Mesodermal cell (in vitro differentiated cells): ENCODE data around the gene CIP2A. TPM values are rescaled to one million over a fixed set of nuclear protein-coding genes. Genes with fewer than 3 reads are reported as not detected.
A peak's percentile ranks its signal among the peaks of the same experiment; 100 is the strongest.
"Not testable (repeated sequence)": the region's sequence is repeated elsewhere in the genome, so short reads cannot be mapped to it uniquely, and the experiment has no call there.

Experiments used
- H3K27ac ChIP-seq: 2 replicates; pipeline ENCODE4 v1.7.0; 2013; ENCODE audit warnings: mild to moderate bottlenecking, low read depth, low read length, moderate library complexity; ENCODE audit not compliant: severe bottlenecking
- H3K36me3 ChIP-seq: 2 replicates; pipeline ENCODE4 v1.7.1; 2013; ENCODE audit warnings: mild to moderate bottlenecking, low read length, moderate library complexity; ENCODE audit not compliant: control insufficient read depth, insufficient read depth
- H3K4me1 ChIP-seq: one replicate; pipeline ENCODE4 v1.7.1; 2013; ENCODE audit warnings: mild to moderate bottlenecking, low read length; ENCODE audit not compliant: insufficient read depth, control insufficient read depth, poor library complexity, severe bottlenecking
- H3K4me3 ChIP-seq: 2 replicates; pipeline ENCODE4 v1.7.0; 2013; ENCODE audit warnings: low read length, control low read depth, mild to moderate bottlenecking; ENCODE audit not compliant: insufficient read depth, poor library complexity, severe bottlenecking; ENCODE audit errors: extremely low read depth
- H3K9me3 ChIP-seq: 2 replicates; pipeline ENCODE4 v1.7.1; 2013; ENCODE audit warnings: mild to moderate bottlenecking, low read length, moderate library complexity; ENCODE audit not compliant: control insufficient read depth
- WGBS, 2 experiments: methylation state at CpG; one replicate each; pipeline ENCODE4 v1.1.5; 2013; ENCODE audit warnings: missing lambda C conversion rate in 2 of 2; ENCODE audit not compliant: insufficient coverage in 2 of 2; 5-methylcytosine and 5-hydroxymethylcytosine counted together
- polyA plus RNA-seq, 2 experiments: library from polyadenylated mRNA; stranded (reverse); fragments of 50-300 nt; gene quantifications; one replicate each; pipeline ENCODE4 v1.2.3, GENCODE V29; 2013

The CIP2A gene
- 25.8 TPM for polyA plus RNA-seq (2013, experiment 1 of 2)
- 23.6 TPM for polyA plus RNA-seq (2013, experiment 2 of 2)

DNA sequence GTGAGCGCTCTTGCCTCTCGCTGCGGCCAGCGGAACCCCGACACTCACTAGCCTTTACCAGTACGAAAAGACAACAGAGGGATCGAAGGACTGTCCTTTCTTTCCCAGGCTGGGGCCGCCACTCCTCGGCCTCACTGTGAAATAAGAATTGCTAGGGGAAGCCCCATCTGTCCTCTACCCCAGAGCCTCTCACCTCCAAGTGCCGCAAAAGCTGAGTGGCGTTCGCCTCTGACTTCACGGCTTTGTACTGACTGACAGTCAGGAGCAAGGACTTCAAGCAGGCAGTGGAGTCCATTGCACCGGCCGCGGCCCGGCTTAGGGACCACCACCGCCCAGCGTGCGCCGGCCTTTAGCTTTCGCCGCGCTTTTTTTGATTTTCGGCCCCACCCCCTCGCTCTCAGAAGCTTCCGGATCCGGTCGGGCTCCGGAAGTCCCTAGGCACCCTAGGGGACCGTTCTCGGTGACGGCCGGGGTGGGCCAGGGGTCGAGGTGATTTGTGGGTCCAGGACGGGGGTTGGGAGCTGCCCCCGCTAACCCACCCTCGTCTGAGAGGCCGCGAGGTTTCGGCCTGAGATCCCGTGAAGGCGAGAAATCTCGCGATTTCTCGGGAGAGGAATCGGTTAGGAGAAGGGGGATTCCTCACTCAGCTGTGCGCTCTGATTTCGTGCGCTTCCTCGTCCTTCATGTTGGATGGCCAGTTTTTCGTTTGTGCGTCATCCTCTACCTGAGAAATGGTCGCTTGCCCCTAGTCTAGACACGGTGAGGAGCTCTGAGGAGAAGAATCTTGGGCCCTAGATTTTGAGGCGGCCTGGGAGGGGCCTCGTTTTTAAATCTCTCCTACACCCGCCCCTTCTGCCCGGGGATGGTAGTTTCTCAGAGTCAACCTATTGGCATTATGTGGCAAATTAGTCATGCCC, at the start of gene CIP2A, which contains the start of gene DZIP3:
Gene CIP2A (minus strand): TSS at position 358 of the 917 bp plus-strand sequence. CDS start 63 bp downstream, at position 295.
Gene DZIP3 (plus strand): TSS at position 642 of the 917 bp plus-strand sequence. CDS start 15,685 bp downstream, outside the sequence.
- Histone ChIP-seq H3K9me3 (no peaks in the 10 kb centered on the region), H3K4me1 (peaks cover 14% of the 10 kb centered on the region), H3K4me3 (peak within 1 kb of the TSS; percentile 79), H3K27ac (peak within 1 kb of the TSS; percentile 98), H3K36me3 (peaks cover 9% of the 10 kb centered on the region)
- WGBS, 2 experiments = 0% methylated on average over 36 to 48 of the region's 59 CpGs

DNA sequence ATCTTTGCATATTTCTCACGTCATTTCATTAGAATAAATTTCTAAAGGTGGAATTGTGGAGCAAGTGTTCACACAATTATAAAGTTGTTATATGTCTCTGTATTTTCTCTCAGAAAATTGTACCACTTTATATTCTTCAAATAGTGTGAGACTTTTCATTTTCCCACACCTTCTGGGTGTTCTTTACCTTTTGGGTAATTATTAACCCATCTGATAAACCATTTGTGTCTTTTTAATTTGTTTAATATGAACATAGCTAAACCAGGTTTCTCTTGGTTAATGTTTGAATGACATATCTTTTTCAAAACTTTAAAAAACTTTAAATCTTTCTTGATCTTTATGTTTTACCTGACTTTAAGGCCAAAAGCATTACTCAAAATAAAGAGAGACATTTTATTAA, 40.7 kb upstream of the CIP2A start:
- WGBS, 2 experiments = no CpG with 5 or more reads among the region's 1 CpG
- Histone ChIP-seq H3K9me3 (no peaks in the 10 kb centered on the region), H3K27ac (no peak overlapping the region), H3K4me1 (no peaks in the 10 kb centered on the region), H3K36me3 (peaks cover 9% of the 10 kb centered on the region), H3K4me3 (no peak overlapping the region)

DNA sequence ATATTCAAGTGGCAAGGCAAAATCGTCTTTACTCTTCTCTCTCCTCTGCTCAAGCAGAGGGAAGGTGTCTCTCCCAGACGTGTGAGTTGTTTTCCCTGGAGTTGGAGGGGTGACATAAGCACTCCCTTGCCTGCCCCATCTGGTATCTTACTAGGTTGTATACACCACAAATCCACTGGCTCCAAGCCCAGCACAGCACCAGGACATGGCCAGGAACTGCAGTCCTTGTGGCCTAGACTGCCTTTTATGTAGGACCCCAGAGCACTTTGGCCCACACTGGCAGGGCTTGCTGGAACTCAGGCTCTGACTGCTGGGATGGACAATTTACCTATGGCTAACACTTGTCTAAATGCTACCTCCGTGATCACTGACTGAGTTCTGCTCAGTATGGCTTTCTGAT, 34.3 kb upstream of the CIP2A start:
- H3K36me3 ChIP-seq = peaks cover 9% of the 10 kb centered on the region
- 88 to 100% methylated on average over 1 of the region's 3 CpGs for WGBS, 2 experiments
- no peaks in the 10 kb centered on the region for H3K4me1 ChIP-seq
- no peak overlapping the region for H3K4me3 ChIP-seq
- H3K27ac ChIP-seq = no peak overlapping the region
- no peaks in the 10 kb centered on the region for H3K9me3 ChIP-seq

DNA sequence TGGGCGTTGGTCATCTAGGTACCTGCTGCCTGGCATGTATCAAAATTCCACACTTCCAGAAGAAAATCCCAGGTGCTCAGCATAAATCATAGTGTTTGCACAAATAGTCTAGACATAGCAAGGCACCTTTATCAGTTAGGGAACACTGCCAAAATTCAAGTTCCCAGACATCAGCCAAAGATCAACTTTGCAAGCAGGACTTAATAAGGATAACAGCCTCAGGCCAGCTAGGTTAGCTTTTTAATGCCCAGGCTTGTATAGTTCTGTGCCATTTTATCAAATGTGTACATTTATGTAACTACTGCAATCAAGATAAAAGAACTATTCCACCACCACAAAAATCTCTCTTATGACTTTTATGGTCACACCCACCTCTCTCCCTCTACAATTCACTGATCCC, 31.0 kb upstream of the CIP2A start:
- 100% methylated on average over 1 of the region's 1 CpG; no CpG with 5 or more reads in 1 of the 2 experiments for WGBS, 2 experiments
- Histone ChIP-seq H3K4me1 (no peaks in the 10 kb centered on the region), H3K27ac (no peak overlapping the region), H3K36me3 (peaks cover 2% of the 10 kb centered on the region), H3K4me3 (no peak overlapping the region), H3K9me3 (no peaks in the 10 kb centered on the region)

DNA sequence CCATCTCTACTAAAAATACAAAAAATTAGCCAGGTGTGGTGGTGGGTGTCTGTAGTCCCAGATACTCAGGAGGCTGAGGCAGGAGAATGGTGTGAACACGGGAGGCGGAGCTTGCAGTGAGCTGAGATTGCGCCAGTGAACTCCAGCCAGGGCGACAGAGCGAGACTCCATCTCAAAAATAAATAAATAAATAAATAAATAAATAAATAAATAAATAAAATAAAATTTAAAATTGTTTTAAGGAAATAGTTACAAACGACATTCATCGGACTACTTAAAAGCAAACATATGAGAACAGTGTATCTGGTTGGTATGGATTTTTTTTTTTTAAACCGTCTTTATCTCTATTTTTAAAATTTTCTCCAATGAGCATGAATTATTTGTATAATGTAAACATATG, 26.9 kb upstream of the CIP2A start:
- no CpG with 5 or more reads among the region's 8 CpGs for WGBS, 2 experiments
- not testable (repeated sequence) for H3K27ac ChIP-seq, H3K36me3 ChIP-seq, H3K4me1 ChIP-seq, H3K4me3 ChIP-seq, H3K9me3 ChIP-seq

DNA sequence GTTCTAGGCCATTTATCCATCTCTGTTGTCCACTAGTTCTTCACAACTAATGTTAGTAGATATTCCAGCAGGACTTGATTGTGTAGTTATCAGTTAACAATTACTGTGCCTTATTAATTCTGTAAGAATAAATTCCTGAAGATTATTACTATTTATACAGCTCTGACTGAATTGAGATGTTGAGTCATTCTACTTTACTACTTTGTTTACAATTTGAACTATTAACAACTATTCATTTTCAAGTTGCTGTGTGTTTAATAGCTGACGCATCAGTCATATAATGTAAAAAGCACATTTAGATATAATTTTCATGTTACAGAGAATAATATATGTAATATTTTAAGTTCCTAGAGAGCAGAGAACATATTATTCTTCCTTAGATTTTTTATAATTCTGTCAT, 21.4 kb upstream of the CIP2A start:
- Histone ChIP-seq H3K4me1 (no peaks in the 10 kb centered on the region), H3K9me3 (no peaks in the 10 kb centered on the region), H3K36me3 (no peaks in the 10 kb centered on the region), H3K4me3 (no peak overlapping the region), H3K27ac (no peak overlapping the region)
- WGBS, 2 experiments = no CpG with 5 or more reads among the region's 1 CpG

DNA sequence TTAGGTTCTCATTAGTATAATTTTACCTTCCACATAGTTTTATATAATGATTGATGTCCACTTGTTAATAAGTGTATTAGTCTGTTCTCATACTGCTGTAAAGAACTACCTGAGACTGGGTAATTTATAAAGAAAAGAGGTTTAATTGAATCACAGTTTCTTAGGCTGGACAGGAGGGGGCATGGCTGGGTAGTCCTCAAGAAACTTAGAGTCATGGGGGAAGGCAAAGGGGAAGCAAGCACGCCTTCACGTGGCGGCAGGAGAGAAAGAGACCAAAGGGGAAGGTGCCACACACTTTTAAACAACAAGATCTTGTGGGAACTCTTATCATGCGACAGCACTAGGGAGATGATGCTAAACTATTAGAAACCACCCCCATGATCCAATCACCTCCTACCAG, 19.5 kb upstream of the CIP2A start:
- 75 to 93% methylated on average over 4 of the region's 4 CpGs for WGBS, 2 experiments
- Histone ChIP-seq H3K9me3 (no peaks in the 10 kb centered on the region), H3K4me3 (no peak overlapping the region), H3K4me1 (peaks cover under 1% of the 10 kb centered on the region), H3K36me3 (no peaks in the 10 kb centered on the region), H3K27ac (no peak overlapping the region)

DNA sequence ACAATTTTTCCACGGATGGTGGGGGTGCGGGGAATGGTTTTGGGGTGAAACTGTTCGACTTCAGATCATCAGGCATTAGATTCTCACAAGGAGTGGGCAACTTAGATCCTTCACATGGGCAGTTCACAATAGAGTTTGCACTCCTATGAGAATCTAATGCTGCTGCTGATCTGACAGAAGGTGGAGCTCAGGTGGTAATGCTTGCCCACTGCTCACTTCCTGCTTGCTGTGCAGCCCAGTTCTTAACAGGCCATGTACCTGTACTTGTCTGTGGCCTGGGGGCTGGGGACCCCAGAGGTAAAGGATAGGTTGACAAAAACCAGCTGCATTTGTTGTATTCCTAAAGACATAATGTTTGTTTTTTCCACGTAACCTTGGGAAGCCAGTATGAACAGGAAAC, 16.3 kb upstream of the CIP2A start:
- 77 to 92% methylated on average over 2 to 4 of the region's 4 CpGs for WGBS, 2 experiments
- H3K36me3 ChIP-seq = no peaks in the 10 kb centered on the region
- no peak overlapping the region for H3K27ac ChIP-seq
- H3K4me1 ChIP-seq = peaks cover 7% of the 10 kb centered on the region
- peaks cover 10% of the 10 kb centered on the region for H3K9me3 ChIP-seq
- H3K4me3 ChIP-seq = no peak overlapping the region

DNA sequence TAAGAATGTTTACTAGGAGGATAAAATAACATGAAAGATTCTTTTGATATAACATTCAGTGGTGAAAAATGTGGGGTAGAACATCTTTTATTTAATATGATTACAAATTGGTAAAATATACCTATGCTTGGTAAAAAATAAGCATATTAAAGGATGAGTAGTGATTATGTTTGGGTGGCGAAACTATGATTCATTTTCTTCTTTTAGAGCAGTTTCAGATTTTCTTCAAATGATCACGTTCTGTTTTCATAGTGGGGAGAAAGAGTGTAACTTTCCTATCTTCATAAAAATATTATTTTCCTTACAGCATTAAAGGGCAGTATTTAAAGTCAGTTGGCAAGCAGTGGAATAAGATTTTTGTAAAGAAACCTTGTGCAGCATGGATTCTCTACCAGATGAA, 15.8 kb upstream of the CIP2A start:
- peaks cover 10% of the 10 kb centered on the region for H3K9me3 ChIP-seq
- no CpG with 5 or more reads among the region's 2 CpGs for WGBS, 2 experiments
- H3K36me3 ChIP-seq = peaks cover under 1% of the 10 kb centered on the region

DNA sequence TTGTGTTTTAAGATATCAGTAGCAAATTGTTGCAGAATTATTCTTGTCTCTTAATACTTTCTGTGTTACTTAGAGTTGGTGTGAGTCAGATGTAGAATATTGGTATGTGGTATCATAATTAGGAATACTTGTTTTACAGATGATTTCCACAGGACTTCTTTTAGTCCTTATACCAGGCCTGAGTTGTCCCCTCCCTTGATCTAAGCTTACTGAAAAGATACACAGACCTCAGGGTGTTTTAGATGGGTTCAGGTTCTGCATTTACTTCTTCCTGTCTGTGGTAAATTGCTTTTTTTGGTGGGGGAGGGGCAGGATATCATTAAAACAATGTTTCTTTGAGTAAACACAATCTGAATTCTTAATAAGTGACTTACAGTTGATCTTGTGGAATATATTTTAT, 14.5 kb upstream of the CIP2A start:
- H3K4me1 ChIP-seq = peaks cover 7% of the 10 kb centered on the region
- H3K36me3 ChIP-seq = peaks cover 4% of the 10 kb centered on the region
- H3K27ac ChIP-seq = no peak overlapping the region
- peaks cover 10% of the 10 kb centered on the region for H3K9me3 ChIP-seq
- no peak overlapping the region for H3K4me3 ChIP-seq

More for the DNA sequence above, 15.8 kb upstream of the CIP2A start:
- Histone ChIP-seq H3K4me1 (peaks cover 7% of the 10 kb centered on the region), H3K4me3 (no peak overlapping the region), H3K27ac (no peak overlapping the region)

DNA sequence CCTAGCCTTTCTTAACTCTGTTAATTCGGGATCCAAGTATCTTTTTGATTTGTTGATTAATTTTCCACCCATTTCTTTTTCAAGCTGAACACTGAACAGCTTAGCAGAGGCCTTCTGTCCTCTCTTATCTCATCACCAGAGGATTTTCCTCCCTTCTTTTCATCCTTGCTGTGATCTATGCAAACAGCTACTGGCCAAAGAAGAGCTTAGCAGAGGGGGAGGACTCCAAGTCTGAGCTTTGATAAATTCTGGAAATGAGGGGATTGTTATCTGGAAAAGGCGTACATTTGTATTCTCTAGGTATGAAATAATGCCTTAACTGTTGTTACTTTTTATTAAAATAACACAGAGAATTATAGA, 13.7 kb upstream of the CIP2A start:
- H3K36me3 ChIP-seq = peaks cover 4% of the 10 kb centered on the region
- H3K4me3 ChIP-seq = no peak overlapping the region
- peaks cover 10% of the 10 kb centered on the region for H3K9me3 ChIP-seq
- no CpG with 5 or more reads among the region's 2 CpGs for WGBS, 2 experiments
- H3K4me1 ChIP-seq = peaks cover 7% of the 10 kb centered on the region
- peak overlapping the region; percentile 73 for H3K27ac ChIP-seq
